ENCODE results near the gene OLFM2. TPM values are rescaled to one million over a fixed set of nuclear protein-coding genes. Genes with fewer than 3 reads are reported as not detected.
"Not testable (repeated sequence)": the region's sequence is repeated elsewhere in the genome, so short reads cannot be mapped to it uniquely, and the experiment has no call there.

Gene OLFM2
- total RNA-seq, 1 donor = 0.43 TPM

- DNase-seq (ENCODE audit: low read depth) = peak; percentile 88
- no peak overlapping the region for H3K4me3 ChIP-seq (ENCODE audit: low read depth, low read length)
- no peak for TF ChIP-seq CTCF (IDR thresholded peaks at IDR 0.05; ENCODE audit: insufficient read depth, low read depth, low read length)
Observed at GRCh38 chr19:9958379-9958821, 22.1 kb upstream of the OLFM2 start.

GRCh38 chr19:9956956-9957355 lies 20.6 kb upstream of the OLFM2 start:
- TF ChIP-seq CTCF (IDR thresholded peaks at IDR 0.05; ENCODE audit: insufficient read depth, low read depth, low read length) = no peak
- no peak overlapping the region for H3K4me3 ChIP-seq (ENCODE audit: low read depth, low read length)
- DNase-seq (ENCODE audit: low read depth) = no peak

- H3K4me3 ChIP-seq (ENCODE audit: low read depth, low read length) = no peak overlapping the region
- no peak for DNase-seq (ENCODE audit: low read depth)
- no peak for TF ChIP-seq CTCF (IDR thresholded peaks at IDR 0.05; ENCODE audit: insufficient read depth, low read depth, low read length)
Observed at GRCh38 chr19:9953802-9954542, 17.7 kb upstream of the OLFM2 start.

GRCh38 chr19:9952276-9952675 lies 16.0 kb upstream of the OLFM2 start:
- no peak for TF ChIP-seq CTCF (IDR thresholded peaks at IDR 0.05; ENCODE audit: insufficient read depth, low read depth, low read length)
- no peak for DNase-seq (ENCODE audit: low read depth)
- no peak overlapping the region for H3K4me3 ChIP-seq (ENCODE audit: low read depth, low read length)

GRCh38 chr19:9947441-9947840 lies 11.1 kb upstream of the OLFM2 start:
- DNase-seq (ENCODE audit: low read depth) = no peak
- H3K4me3 ChIP-seq (ENCODE audit: low read depth, low read length) = no peak overlapping the region

GRCh38 chr19:9946528-9947125 lies 10.3 kb upstream of the OLFM2 start:
- H3K4me3 ChIP-seq (ENCODE audit: low read depth, low read length); DNase-seq (ENCODE audit: low read depth): not testable (repeated sequence)

More at GRCh38 chr19:9947441-9947840, 11.1 kb upstream of the OLFM2 start:
- TF ChIP-seq CTCF (IDR thresholded peaks at IDR 0.05; ENCODE audit: insufficient read depth, low read depth, low read length) = no peak

- TF ChIP-seq CTCF (IDR thresholded peaks at IDR 0.05; ENCODE audit: insufficient read depth, low read depth, low read length) = peak; percentile 29
- peak; percentile 99 for DNase-seq (ENCODE audit: low read depth)
- no peak overlapping the region for H3K4me3 ChIP-seq (ENCODE audit: low read depth, low read length)
Observed at GRCh38 chr19:9945319-9945966, 9.1 kb upstream of the OLFM2 start.

All from fibroblast of villous mesenchyme (primary cell).